Testis (tissue), 3 donors: ENCODE results near the gene HCFC1R1. TPM values are rescaled to one million over a fixed set of nuclear protein-coding genes. Genes with fewer than 3 reads are reported as not detected.
"Not testable (repeated sequence)": the region's sequence is repeated elsewhere in the genome, so short reads cannot be mapped to it uniquely, and the experiment has no call there.

Experiments used
- DNase-seq: peaks from one replicate; pipeline ENCODE4 v3.0.0-alpha.2; 2019
- H3K27ac ChIP-seq, 2 donors: fragments of 200-600 bp; sonication (generic); one replicate each; pipeline ENCODE4 v1.5.1; 2019
- H3K27me3 ChIP-seq: fragments of 200-600 bp; sonication (generic); one replicate; pipeline ENCODE4 v1.5.1; 2019
- H3K36me3 ChIP-seq: fragments of 200-600 bp; sonication (generic); one replicate; pipeline ENCODE4 v1.5.1; 2017; ENCODE audit warnings: low read depth; ENCODE audit errors: missing control alignments
- H3K4me1 ChIP-seq: fragments of 200-600 bp; sonication (generic); one replicate; pipeline ENCODE4 v1.5.1; 2019
- H3K4me3 ChIP-seq, 2 donors: fragments of 200-600 bp; sonication (generic); one replicate each; pipeline ENCODE4 v1.5.1; 2017 to 2019
- H3K9me3 ChIP-seq: fragments of 200-600 bp; sonication (generic); one replicate; pipeline ENCODE4 v1.5.1; 2017
- POLR2A ChIP-seq: fragments of 450-650 bp; IDR thresholded peaks from one replicate; pipeline ENCODE4 v1.6.1; 2017; ENCODE audit warnings: antibody characterized with exemption, mild to moderate bottlenecking, moderate library complexity
- WGBS, 2 donors: methylation state at CpG; one replicate each; pipeline ENCODE4 v1.1.5; 2018; 5-methylcytosine and 5-hydroxymethylcytosine counted together
- intact Hi-C: fragments of 100-400 bp; cut with DNase I; formaldehyde crosslinking; loops from one replicate; pipeline ENCODE4 v1.15.1; 2023; ENCODE audit warnings: low total_unique reads
- polyA plus RNA-seq: library from polyadenylated mRNA; stranded (reverse); fragments of 350-450 nt; fragmentation: Illumina TruSeq; extraction: RNeasy Lipid Tissue Mini Kit (QIAGEN cat#74804); gene quantifications from one replicate; pipeline ENCODE4 v1.2.3, GENCODE V29; 2014; ENCODE audit warnings: low read depth, low replicate concordance; ENCODE audit not compliant: insufficient read depth
- total RNA-seq, 2 donors: library from RNA; depleted of rRNA; stranded (reverse); fragments of >200 nt; gene quantifications; one replicate each; pipeline ENCODE4 v1.2.3, GENCODE V29; 2016
- TF ChIP-seq, protein P1 (sequence below), 3 experiments: fragments of 450-650 bp in 2 of 3; fragments of 200-600 bp in 1 of 3; sonication (generic) in 1 of 3; IDR thresholded peaks; one replicate each; pipeline ENCODE4 v1.5.1; 2016 to 2019; ENCODE audit warnings: antibody characterized with exemption in 3 of 3, mild to moderate bottlenecking in 2 of 3, moderate library complexity in 1 of 3

Gene HCFC1R1
- total and polyA plus RNA-seq, 3 donors from 2014 or later, result 30.2 to 94.5 (median 39.4) TPM

DNA sequence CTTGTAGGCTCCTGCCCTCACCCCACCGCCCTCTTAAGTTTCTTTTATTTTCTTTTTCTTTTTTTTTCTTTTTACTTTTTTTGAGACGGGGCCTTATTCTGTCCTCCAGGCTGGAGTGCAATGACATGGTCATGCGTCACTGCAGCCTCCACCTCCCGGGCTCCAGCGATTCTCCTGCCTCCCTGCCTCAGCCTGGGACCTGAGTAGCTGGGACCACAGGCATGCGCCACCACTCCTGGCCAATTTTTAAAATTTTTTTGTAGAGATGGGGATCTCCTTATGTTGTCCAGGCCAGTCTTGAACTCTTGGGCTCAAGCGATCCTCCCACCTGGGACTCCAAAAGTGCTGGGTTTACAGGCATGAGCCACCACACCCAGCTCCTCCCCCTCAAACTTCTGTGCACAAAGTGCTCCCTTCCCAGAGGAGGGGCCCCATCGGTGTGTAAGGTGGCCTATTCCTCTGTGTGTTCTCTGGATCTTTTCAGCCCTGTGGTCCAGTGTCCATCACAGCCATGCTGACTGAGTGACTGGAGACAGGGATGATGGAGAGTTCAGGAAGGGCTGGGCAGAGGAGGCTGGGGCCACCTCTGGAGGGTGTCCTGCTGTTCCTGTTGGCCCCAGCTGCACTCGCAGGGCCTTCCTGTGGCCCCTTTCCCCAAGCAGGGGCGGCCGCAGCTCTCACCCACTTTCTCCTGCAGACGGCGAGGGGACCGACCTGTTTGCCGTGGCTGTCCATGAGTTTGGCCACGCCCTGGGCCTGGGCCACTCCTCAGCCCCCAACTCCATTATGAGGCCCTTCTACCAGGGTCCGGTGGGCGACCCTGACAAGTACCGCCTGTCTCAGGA lies 32.8 kb upstream of the HCFC1R1 start:
- TF ChIP-seq POLR2A, result no peak
- TF ChIP-seq, protein P1, sequence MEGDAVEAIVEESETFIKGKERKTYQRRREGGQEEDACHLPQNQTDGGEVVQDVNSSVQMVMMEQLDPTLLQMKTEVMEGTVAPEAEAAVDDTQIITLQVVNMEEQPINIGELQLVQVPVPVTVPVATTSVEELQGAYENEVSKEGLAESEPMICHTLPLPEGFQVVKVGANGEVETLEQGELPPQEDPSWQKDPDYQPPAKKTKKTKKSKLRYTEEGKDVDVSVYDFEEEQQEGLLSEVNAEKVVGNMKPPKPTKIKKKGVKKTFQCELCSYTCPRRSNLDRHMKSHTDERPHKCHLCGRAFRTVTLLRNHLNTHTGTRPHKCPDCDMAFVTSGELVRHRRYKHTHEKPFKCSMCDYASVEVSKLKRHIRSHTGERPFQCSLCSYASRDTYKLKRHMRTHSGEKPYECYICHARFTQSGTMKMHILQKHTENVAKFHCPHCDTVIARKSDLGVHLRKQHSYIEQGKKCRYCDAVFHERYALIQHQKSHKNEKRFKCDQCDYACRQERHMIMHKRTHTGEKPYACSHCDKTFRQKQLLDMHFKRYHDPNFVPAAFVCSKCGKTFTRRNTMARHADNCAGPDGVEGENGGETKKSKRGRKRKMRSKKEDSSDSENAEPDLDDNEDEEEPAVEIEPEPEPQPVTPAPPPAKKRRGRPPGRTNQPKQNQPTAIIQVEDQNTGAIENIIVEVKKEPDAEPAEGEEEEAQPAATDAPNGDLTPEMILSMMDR (IDR thresholded peaks at IDR 0.05), result no peak
- no peaks in the 10 kb centered on the region for H3K36me3 ChIP-seq
- DNase-seq, result no peak
- no peaks in the 10 kb centered on the region for H3K27me3 ChIP-seq
- no peaks in the 10 kb centered on the region for H3K9me3 ChIP-seq
- H3K27ac ChIP-seq, result no peak overlapping the region
- no peak overlapping the region for H3K4me3 ChIP-seq
- 84 to 88% methylated on average over 8 to 19 of the region's 19 CpGs for WGBS, 2 donors
- peaks cover 14% of the 10 kb centered on the region for H3K4me1 ChIP-seq
- intact Hi-C loops, result loop anchor here (5.0 kb wide), 1 partner anchor 71 kb away; no protein-coding TSS in a partner anchor

DNA sequence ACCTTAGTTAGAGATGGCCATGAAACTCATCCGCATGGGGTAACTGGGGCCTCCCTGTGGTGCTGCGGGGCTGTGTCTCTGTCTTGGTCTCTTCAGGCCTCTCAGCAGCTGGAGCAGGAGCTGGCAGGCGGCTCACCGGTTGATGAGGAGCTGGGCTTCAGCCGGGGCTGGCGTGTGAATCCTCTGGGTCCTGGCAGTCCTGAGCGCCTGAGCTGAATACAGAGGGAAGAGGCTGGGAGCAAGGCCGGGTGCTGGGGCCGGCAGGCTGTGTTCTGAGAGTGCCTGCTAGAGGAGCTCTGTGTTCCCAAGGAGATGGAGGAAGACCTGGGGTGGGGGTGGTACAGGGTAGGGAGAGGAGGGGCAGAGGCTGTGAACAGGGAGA lies 32.0 kb upstream of the HCFC1R1 start:
- H3K4me3 ChIP-seq, H3K9me3 ChIP-seq, H3K27me3 ChIP-seq, H3K27ac ChIP-seq, H3K36me3 ChIP-seq, DNase-seq: not testable (repeated sequence)
- peaks cover 14% of the 10 kb centered on the region for H3K4me1 ChIP-seq
- 51 to 66% methylated on average over 4 to 9 of the region's 9 CpGs for WGBS, 2 donors
- intact Hi-C loops, result loop anchor here (5.0 kb wide), 1 partner anchor 72 kb away; no protein-coding TSS in a partner anchor

DNA sequence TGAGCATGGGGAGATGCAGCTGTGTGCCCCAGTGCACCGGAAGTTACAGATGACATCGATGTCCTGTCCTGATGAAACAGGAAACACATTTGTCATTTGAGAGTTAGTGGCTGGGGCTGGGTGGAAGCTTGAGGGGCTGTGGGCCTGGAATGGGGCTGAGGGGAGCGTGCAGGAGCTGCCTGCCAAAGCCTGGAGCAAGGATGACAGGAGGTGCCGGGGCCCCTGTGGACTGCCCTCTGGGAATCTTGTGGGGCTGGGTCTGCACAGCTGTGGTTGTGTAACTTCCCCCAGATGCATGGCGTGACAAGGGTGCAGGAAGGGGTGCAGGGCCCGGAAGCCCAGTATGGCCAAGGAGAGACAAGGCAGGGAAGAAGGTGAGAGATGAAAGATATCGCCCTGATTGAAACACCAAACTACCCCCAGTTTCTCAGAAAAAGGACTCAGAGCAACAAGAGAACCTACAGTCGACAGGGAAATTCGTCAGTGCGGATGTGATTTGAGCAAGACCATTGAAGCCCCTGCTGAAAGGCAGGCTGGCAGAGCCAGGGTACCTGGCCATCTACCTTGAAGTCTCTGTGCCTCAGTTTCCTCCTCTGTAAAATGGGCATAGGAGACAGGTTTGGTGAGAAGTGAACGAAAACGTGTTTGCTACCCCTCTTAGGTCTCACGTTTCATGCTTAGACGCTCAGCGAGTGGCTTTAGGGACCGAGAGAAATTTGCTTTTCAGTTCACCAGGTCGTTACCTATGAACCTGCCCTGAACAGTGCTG lies 31.4 kb upstream of the HCFC1R1 start:
- intact Hi-C loops, result loop anchor here (5.0 kb wide), 1 partner anchor 72 kb away; no protein-coding TSS in a partner anchor
- TF ChIP-seq, protein P1 (IDR thresholded peaks at IDR 0.05), result no peak
- no peak for TF ChIP-seq POLR2A
- Histone ChIP-seq H3K27ac (no peak overlapping the region), H3K9me3 (no peaks in the 10 kb centered on the region), H3K4me3 (no peak overlapping the region), H3K36me3 (no peaks in the 10 kb centered on the region), H3K4me1 (peaks cover 14% of the 10 kb centered on the region), H3K27me3 (no peaks in the 10 kb centered on the region)
- no peak for DNase-seq
- WGBS, 2 donors, result 81 to 89% methylated on average over 17 of the region's 17 CpGs

DNA sequence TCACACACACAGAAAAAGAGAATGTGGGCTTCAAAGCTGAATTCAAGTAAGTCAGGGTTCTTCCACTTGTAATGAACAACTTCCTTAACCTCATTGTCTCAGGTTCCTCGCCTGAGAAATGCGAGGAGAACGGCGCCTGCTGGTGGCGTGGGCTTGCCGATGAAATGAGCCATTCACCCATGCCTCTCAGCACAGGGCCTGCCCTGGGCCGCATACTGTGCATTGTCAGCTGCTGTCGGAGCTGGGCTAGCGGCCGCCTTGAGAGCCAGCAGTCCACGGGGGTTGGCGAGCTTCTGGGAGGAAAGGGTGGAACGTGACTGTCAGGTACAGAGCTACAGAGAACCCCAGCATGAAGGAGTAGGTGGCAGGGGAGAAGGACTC lies 29.6 kb upstream of the HCFC1R1 start:
- DNase-seq, H3K4me3 ChIP-seq, H3K27me3 ChIP-seq, intact Hi-C loops, H3K9me3 ChIP-seq, H3K36me3 ChIP-seq, H3K27ac ChIP-seq, H3K4me1 ChIP-seq: not testable (repeated sequence)
- WGBS, 2 donors, result 90 to 97% methylated on average over 6 to 12 of the region's 13 CpGs

DNA sequence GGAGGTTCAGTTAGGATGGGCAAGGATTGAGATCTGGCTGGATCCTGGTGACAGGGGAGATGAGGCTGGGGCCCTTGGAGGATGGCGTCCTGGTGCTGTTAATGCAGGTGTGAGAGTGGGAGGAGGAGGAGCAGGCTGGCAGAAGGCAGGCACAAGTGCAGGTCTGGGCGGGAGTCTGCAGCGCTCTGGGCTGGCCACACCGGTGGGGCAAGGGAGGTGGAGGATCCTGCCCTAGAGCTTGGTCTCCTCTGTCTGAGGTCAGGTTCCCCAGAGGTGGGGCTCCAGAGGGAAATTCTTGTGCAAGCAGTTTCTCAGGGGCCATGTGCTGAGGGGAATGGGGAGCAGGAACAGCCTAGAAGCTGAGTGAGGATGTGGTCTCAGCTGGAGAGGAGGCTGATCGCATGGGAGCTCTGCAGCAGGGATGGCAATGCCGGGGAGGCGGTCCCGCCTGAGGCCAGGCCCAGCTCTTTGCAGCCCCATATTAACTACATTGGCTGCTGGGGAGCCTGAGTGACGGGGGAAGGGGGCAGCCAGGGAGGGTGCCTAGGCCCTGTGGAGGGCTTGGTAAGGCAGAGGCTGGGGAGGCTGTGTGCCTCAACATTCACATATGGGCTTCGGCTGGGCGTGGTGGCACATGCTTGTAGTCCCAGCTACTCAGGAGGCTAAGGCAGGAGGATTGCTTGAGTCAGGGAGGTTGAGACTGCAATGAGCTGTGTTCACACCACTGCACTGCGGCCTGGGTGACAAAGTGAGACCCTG lies 29.0 kb upstream of the HCFC1R1 start:
- H3K9me3 ChIP-seq, DNase-seq, intact Hi-C loops, H3K36me3 ChIP-seq, H3K4me3 ChIP-seq, H3K4me1 ChIP-seq, H3K27ac ChIP-seq, H3K27me3 ChIP-seq: not testable (repeated sequence)
- WGBS, 2 donors, result 78 to 86% methylated on average over 9 to 11 of the region's 12 CpGs

DNA sequence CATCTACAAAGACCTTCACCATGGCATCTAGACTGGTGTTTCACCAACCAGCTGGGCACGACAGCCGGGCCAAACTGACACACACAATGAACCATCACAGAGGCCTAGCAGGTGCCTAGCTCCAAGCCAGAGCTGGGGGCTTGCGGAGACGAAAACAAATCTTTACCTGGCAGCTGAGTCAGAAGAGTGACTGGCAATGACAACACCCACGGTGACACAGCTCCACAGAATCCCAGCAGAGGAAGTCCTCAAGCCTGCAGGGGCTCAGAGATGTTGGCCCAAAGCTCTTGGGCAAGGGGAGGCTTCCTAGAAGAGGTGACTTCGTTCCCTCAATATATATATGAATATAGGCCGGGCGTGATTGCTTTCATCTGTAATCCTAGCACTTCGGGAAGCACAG lies 27.8 kb upstream of the HCFC1R1 start:
- Histone ChIP-seq H3K4me3 (no peak overlapping the region), H3K36me3 (no peaks in the 10 kb centered on the region), H3K4me1 (peaks cover 2% of the 10 kb centered on the region), H3K9me3 (no peaks in the 10 kb centered on the region), H3K27me3 (no peaks in the 10 kb centered on the region), H3K27ac (no peak overlapping the region)
- WGBS, 2 donors, result 92 to 95% methylated on average over 9 of the region's 9 CpGs
- DNase-seq, result no peak
- TF ChIP-seq, protein P1 (IDR thresholded peaks at IDR 0.05), result no peak
- no peak for TF ChIP-seq POLR2A
- intact Hi-C loops, result no loop called here
